ENCODE data around the gene NGF. TPM values are rescaled to one million over a fixed set of nuclear protein-coding genes. Genes with fewer than 3 reads are reported as not detected.

NGF gene
- total RNA-seq, 3 donors from 2014 or later = 0.29 to 1.6 (median 0.39) TPM

Other genes starting within 250 kb of the NGF start
- gene TSPAN2, start 248.7 kb downstream of the NGF start, total RNA-seq = 10 to 100 TPM in 1 of 3 donors, 1 to 10 TPM in 2; 4.3 to 84.2 (median 6.3) TPM

All from mucosa of descending colon (tissue), 3 donors.